Activated T-helper 1 cell treated with anti-CD3 and anti-CD28 coated beads, Interleukin-12 subunit alpha, Interleukin-12 subunit beta, Interleukin-2, Interleukin-4 antibody, amounts not matched to agents 30 ng/mL and 10 ng/mL and 1 ng/mL, durations not matched to agents 14 hours and 24 hours and 36 hours (primary cell): ENCODE measurements around the gene GALNS. TPM values are rescaled to one million over a fixed set of nuclear protein-coding genes. Genes with fewer than 3 reads are reported as not detected.

Experiments
- DNase-seq: peaks from one replicate; pipeline ENCODE4 v3.0.0; 2021; ENCODE audit warnings: low spot score
- H3K27ac Mint-ChIP-seq: one replicate; pipeline ENCODE4 v1.8.0; 2021; ENCODE audit warnings: mild to moderate bottlenecking, mixed read lengths
- H3K27me3 Mint-ChIP-seq: one replicate; pipeline ENCODE4 v1.8.0; 2022; ENCODE audit warnings: mild to moderate bottlenecking, moderate library complexity, mixed read lengths; ENCODE audit not compliant: insufficient read depth
- H3K36me3 Mint-ChIP-seq: one replicate; pipeline ENCODE4 v1.8.0; 2021; ENCODE audit warnings: low read depth, mixed read lengths
- H3K4me1 Mint-ChIP-seq: one replicate; pipeline ENCODE4 v1.8.0; 2021; ENCODE audit warnings: low read depth, mixed read lengths
- H3K4me3 Mint-ChIP-seq: one replicate; pipeline ENCODE4 v1.8.0; 2021; ENCODE audit warnings: mild to moderate bottlenecking, moderate library complexity, mixed read lengths
- H3K9me3 Mint-ChIP-seq: one replicate; pipeline ENCODE4 v1.8.0; 2021; ENCODE audit warnings: mixed read lengths
- intact Hi-C: fragments of 100-400 bp; cut with micrococcal nuclease; formaldehyde crosslinking; loops from one replicate; pipeline ENCODE4 v1.15.1; 2024
- total RNA-seq: library from RNA; stranded (reverse); gene quantifications from 2 replicates; pipeline ENCODE4 v1.2.3, GENCODE V29; 2022

GALNS gene
- total RNA-seq, 1 donor from 2014 or later: 21.9 TPM

DNA sequence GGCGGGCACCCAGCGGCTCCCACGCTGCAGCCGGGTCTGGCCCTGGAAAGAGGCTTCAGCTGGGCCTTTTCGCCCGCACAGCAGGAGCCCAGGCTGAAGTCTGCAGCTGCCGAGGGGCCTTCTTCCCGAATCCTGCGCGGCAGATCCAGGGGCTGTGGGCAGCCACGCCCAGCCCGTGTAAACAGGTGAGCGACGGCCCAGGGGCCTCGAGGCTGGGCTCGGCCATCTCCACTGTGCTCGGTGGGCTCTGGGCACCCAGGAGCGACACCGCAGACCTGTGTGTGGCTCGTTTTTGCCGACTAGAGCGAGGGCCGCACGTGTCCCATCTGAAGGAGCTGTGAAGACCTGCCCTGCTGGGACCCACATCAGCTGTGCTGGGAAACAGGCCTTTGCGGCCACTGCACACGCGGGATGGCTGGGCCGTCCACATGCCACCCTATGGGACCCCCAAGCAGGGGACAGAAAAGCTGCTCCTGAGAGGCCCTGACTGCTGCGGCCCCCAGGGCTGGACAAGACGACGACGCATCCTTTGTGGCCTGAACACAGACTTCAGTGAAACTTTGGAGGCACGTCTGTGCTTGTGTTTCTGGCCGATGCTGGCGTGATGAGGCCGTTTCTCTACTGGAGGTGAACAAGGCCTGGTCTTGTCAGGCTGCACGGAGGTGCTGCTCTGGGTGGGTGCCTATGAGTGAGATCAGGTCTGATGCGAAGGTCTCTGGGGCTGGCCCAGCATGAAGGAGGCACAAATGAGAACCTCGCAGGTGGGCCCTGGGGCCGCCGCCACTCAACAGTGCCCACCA lies 39.8 kb downstream of the GALNS start:
- DNase-seq: no peak
- no peak overlapping the region for H3K4me3 Mint-ChIP-seq
- H3K9me3 Mint-ChIP-seq: no peaks in the 10 kb centered on the region
- no peaks in the 10 kb centered on the region for H3K27me3 Mint-ChIP-seq
- no peaks in the 10 kb centered on the region for H3K36me3 Mint-ChIP-seq
- H3K27ac Mint-ChIP-seq: no peak overlapping the region
- intact Hi-C loops: loop anchor here (1.0 kb wide), 3 partner anchors 40 to 400 kb away; partner anchors contain the start of genes TRAPPC2L and ZNF778
- H3K4me1 Mint-ChIP-seq: no peaks in the 10 kb centered on the region

DNA sequence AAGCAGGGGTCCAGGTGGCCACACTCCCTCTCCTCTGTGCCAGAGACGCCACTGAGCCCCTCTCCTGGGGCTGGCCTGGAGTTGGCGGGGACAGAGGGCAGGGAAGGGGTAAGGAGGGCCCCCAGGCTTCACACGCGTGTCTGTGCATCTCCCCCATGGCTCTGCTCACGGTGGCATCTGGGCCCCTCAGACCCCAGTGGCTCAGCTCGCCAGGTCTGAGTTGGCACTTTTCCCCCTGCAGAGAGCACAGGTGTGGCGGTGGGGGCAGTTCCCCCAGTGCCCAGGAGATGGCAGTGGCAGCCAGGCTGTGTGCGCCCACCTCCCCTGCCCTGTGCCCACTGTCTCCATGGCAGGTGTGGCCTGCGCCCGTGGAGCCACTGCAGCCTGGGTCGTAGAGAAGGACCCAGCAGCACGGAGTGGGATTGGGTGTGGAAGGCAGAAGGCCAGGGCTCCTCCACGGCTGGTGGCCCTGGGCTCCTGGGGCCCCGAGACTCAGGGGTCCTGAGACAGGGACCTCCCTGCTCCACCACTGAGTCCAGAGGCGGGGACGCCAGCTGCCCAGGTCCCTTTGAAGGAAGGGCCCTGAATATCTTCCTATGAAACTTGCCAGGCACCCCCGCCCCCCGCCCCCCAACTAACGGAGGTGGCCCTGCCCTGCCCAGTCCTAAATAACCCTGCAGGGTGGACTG lies 40.7 kb downstream of the GALNS start:
- H3K27me3 Mint-ChIP-seq: no peaks in the 10 kb centered on the region
- intact Hi-C loops: loop anchor here (1.0 kb wide), 3 partner anchors 41 to 401 kb away; partner anchors contain the start of genes TRAPPC2L and ZNF778
- no peak overlapping the region for H3K4me3 Mint-ChIP-seq
- H3K36me3 Mint-ChIP-seq: no peaks in the 10 kb centered on the region
- no peaks in the 10 kb centered on the region for H3K9me3 Mint-ChIP-seq
- DNase-seq: no peak
- no peaks in the 10 kb centered on the region for H3K4me1 Mint-ChIP-seq
- H3K27ac Mint-ChIP-seq: no peak overlapping the region

GRCh38 chr16:88815227-88815626 lies 41.5 kb downstream of the GALNS start:
- peaks cover 1% of the 10 kb centered on the region for H3K4me1 Mint-ChIP-seq
- no peak overlapping the region for H3K4me3 Mint-ChIP-seq
- no peaks in the 10 kb centered on the region for H3K27me3 Mint-ChIP-seq
- no peak overlapping the region for H3K27ac Mint-ChIP-seq
- H3K9me3 Mint-ChIP-seq: no peaks in the 10 kb centered on the region
- intact Hi-C loops: no loop called here
- no peaks in the 10 kb centered on the region for H3K36me3 Mint-ChIP-seq
- no peak for DNase-seq

DNA sequence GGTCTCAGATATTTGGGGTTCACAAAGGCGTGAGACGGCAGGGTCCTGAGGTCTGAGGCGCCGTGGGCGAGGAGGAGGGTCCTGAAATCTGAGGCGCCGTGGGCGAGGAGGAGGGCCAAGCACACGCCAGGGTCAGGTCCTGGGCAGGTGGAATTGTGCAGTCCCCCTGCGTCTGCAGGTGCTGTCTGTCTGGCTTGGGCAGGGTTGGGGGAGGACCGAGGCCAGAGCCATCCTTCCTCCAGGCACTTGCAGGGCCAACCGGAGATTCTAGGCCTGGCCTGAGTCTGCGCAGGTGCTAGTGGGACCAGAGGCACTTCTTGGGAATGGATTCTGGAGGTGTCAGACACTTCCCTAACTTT lies 42.6 kb downstream of the GALNS start:
- peaks cover 8% of the 10 kb centered on the region for H3K4me1 Mint-ChIP-seq
- no peak overlapping the region for H3K27ac Mint-ChIP-seq
- no peak for DNase-seq
- no peaks in the 10 kb centered on the region for H3K9me3 Mint-ChIP-seq
- no peaks in the 10 kb centered on the region for H3K27me3 Mint-ChIP-seq
- H3K36me3 Mint-ChIP-seq: peaks cover 4% of the 10 kb centered on the region
- peak overlapping the region; percentile 33 for H3K4me3 Mint-ChIP-seq
- intact Hi-C loops: loop anchor here (5.0 kb wide), 1 partner anchor 748 kb away; the partner anchor contains the start of gene RPL13

GRCh38 chr16:88813269-88814143 lies 43.2 kb downstream of the GALNS start:
- peaks cover 11% of the 10 kb centered on the region for H3K4me1 Mint-ChIP-seq
- no peak for DNase-seq
- H3K4me3 Mint-ChIP-seq: peak overlapping the region; percentile 33
- H3K27ac Mint-ChIP-seq: peak overlapping the region; percentile 34
- peaks cover 7% of the 10 kb centered on the region for H3K36me3 Mint-ChIP-seq
- H3K27me3 Mint-ChIP-seq: no peaks in the 10 kb centered on the region
- intact Hi-C loops: loop anchor here (2.0 to 5.0 kb wide), 2 partner anchors 69 to 749 kb away; partner anchors contain the start of gene RPL13
- no peaks in the 10 kb centered on the region for H3K9me3 Mint-ChIP-seq

DNA sequence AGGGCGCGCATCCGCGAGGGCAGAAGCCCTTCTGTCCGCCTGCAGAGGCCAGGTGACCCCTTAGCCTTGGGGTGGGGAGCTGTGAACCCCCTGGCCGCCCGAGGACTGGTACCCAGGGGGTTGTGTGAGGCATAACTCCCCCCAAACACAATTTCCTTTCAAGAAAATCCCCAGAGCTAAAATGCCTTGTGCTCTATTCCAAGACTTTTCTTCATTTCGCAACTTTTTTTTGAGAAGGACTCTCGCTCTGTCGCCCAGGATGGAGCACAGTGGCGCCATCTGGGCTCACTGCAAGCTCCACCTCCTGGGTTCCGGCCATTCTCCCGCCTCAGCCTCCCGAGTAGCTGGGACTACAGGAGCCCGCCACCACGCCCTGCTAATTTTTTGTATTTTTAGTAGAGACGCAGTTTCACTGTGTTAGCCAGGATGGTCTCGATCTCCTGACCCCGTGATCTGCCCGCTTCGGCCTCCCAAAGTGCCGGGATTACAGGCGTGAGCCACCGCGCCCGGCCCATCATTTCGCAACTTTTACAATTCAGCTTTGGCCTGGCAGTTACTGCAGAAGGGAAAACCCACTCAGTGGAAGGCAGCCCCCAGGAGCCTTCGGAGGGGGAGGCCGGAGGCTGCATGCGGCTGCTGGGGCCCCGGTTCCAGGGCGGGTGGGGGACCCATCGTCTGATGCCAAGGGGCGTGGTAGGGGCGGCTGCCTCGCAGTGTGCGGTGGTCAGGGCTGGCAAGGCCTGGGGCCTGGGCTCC lies 44.1 kb downstream of the GALNS start:
- H3K36me3 Mint-ChIP-seq: peaks cover 11% of the 10 kb centered on the region
- intact Hi-C loops: loop anchor here (1.0 to 5.0 kb wide), 7 partner anchors 45 to 750 kb away; partner anchors contain the start of genes CDH15, RPL13 and TRAPPC2L
- H3K27me3 Mint-ChIP-seq: no peaks in the 10 kb centered on the region
- peaks cover 11% of the 10 kb centered on the region for H3K4me1 Mint-ChIP-seq
- H3K27ac Mint-ChIP-seq: peak overlapping the region; percentile 93
- DNase-seq: no peak
- no peaks in the 10 kb centered on the region for H3K9me3 Mint-ChIP-seq
- peak overlapping the region; percentile 84 for H3K4me3 Mint-ChIP-seq

DNA sequence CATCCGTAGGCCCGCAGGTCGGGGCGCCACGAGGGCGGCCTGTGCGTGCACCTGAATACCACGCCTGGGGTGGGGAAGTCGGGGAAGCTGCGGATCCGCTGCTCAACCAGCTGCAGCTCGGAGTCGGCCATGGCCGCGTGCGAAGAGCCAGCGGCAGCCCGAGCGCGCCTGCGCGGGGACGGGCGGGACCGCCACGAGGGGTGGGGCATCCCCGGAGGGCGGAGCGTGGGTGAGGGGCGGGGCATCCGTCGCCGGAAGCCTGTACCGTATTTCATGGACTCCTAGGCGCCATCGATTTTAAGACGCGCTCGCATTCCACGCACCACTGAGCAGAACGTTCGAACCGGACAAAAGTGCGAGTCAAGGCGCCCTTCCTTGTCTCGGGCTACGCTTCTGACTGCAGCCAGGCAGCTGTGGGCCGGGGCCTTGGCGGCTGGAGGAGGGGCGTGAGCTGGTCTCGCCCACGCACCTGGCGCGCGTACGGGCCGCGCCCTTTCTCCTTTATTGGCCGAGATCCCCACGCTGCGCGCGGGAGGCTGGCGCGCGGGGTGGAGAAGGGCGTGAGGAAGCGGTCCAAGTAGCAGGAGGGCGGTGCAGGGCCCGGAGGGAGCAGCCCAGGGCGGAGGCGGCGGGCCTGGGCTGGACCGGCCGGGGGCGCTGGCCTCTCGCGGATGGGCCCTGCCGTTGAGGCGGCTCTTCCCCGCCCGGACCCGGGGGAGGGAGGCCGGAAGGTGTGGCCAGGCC lies 44.8 kb downstream of the GALNS start, which contains the start of gene APRT:
Gene APRT (minus strand): TSS at position 160 of the 744 bp plus-strand sequence. CDS start 29 bp downstream, at position 131.
- intact Hi-C loops: loop anchor here (1.0 to 5.0 kb wide), 9 partner anchors 9 to 750 kb away; partner anchors contain the start of genes CDH15, CDT1, RPL13 and TRAPPC2L
- Mint-ChIP-seq H3K4me1 (peaks cover 11% of the 10 kb centered on the region), H3K27me3 (no peaks in the 10 kb centered on the region), H3K36me3 (peaks cover 13% of the 10 kb centered on the region), H3K27ac (peak within 1 kb of the TSS; percentile 98), H3K4me3 (peak within 1 kb of the TSS; percentile 90), H3K9me3 (no peaks in the 10 kb centered on the region)
- DNase-seq: peak; percentile 97

DNA sequence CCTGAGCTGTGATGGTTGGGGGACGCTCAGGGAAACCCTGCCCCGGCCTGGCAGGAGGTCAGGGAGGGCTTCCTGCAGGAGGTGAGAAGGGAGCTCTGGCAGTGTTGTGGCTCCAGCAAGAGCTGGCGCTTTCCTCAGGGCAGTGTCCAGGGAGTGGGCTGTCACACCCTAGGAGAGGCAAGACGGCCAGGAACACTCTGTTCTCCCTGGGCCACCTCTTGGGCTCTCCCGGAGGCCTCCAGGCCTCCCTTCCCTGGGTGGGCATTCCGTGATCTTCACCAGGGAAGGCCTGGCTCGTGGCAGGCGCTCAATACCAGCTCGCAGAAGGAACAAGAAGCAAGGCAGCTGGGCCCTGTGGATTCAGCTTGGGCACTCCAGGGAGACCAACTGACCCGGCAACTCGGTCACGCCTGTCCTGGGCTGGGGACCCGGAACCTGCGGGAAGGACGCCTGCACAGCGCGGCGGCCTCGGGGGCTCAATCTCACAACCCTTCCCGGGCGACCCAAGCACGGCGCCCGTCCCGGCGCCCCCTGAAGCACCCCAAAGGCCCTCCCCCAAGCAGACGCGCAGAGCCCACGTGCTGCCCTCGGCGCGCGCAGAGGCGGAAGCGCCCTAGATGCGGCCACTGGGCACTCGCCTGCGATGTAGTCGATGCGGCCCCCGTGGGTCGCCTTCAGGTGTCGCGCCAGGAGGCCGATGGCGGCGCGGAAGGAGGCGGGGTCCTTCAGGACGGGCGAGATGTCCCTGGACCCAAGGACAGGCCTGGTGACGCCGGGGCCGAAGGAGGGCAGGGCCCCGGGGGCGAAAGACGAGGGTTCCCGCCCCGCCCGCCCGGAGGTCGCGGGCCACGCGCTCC lies 45.6 kb downstream of the GALNS start:
- Mint-ChIP-seq H3K4me3 (peak overlapping the region; percentile 90), H3K36me3 (peaks cover 13% of the 10 kb centered on the region), H3K4me1 (peaks cover 11% of the 10 kb centered on the region), H3K27me3 (no peaks in the 10 kb centered on the region), H3K27ac (peak overlapping the region; percentile 96), H3K9me3 (no peaks in the 10 kb centered on the region)
- peak; percentile 65 for DNase-seq
- intact Hi-C loops: loop anchor here (1.0 to 5.0 kb wide), 3 partner anchors 8 to 751 kb away; partner anchors contain the start of genes CDT1 and RPL13

DNA sequence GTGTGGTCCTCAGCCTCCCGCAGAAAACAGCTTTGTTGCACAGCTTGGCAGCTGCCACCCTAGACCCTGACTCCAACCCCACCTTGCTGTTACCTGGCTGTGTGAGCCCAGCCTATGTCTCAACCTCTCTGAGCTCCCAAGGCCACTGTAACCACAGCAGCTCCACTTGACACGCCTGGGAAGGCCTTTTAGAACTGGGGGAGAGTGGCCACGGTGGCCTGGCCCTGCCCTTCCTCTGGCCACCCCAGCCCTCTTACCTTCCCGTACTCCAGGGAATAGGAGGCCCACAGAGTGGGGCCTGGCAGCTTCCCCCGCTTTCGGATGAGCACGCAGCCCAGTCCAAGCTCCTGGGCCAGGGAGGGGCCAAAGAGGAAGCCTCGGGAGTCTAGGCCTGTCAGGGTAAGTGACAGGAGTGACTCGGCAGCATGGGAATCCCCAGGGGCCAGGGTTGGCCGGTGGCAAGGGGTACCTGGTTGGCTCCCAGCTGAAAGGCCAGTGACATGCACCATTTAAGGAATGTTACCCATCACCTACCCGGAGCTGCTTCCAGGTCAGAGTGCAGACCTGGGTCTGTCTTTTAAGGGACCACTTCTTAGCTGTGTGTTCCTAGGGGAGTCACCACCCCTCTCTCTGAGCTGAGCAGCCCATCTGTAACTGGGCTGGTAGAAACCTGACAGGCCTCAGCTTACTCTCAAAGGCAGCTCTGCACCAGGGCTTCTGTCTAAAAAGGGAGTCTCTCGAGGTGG lies 46.4 kb downstream of the GALNS start:
- Mint-ChIP-seq H3K4me3 (peak overlapping the region; percentile 90), H3K27me3 (no peaks in the 10 kb centered on the region), H3K9me3 (no peaks in the 10 kb centered on the region), H3K27ac (peak overlapping the region; percentile 96), H3K4me1 (peaks cover 11% of the 10 kb centered on the region), H3K36me3 (peaks cover 13% of the 10 kb centered on the region)
- intact Hi-C loops: loop anchor here (2.0 to 5.0 kb wide), 2 partner anchors 28 to 752 kb away; partner anchors contain the start of gene RPL13
- DNase-seq: no peak

DNA sequence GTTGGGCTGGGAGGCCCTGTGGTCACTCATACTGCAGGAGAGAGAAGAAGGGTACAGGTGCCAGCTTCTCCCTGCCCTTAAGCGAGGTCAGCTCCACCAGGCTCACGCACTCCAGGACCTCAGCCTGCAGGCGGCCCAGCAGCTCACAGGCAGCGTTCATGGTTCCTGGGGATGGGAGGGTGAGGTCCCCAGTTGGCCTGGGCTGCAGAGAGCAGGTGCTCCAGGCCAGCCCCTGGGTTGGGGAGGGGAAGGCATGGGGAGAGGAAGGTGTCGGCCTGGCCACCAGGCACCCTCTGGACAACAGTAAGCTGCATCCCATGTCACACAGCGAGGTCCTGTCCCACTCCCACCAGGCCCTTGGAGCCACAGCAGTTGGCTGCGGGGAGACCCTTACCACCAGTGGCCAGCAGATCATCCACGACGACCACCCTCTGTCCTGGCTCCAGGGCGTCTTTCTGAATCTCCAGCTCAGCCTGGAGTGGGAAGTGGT lies 47.0 kb downstream of the GALNS start:
- no peaks in the 10 kb centered on the region for H3K27me3 Mint-ChIP-seq
- intact Hi-C loops: loop anchor here (2.0 to 5.0 kb wide), 2 partner anchors 27 to 753 kb away; partner anchors contain the start of gene RPL13
- peak overlapping the region; percentile 90 for H3K4me3 Mint-ChIP-seq
- no peaks in the 10 kb centered on the region for H3K9me3 Mint-ChIP-seq
- peaks cover 11% of the 10 kb centered on the region for H3K4me1 Mint-ChIP-seq
- peaks cover 13% of the 10 kb centered on the region for H3K36me3 Mint-ChIP-seq
- H3K27ac Mint-ChIP-seq: peak overlapping the region; percentile 40
- no peak for DNase-seq
